Right lung (tissue), 10 donors: ENCODE results near the gene ACOT4. TPM values are rescaled to one million over a fixed set of nuclear protein-coding genes. Genes with fewer than 3 reads are reported as not detected.
"Not testable (repeated sequence)": the region's sequence is repeated elsewhere in the genome, so short reads cannot be mapped to it uniquely, and the experiment has no call there.

Source experiments
- DNase-seq, 2 donors: peaks; one replicate each; pipeline ENCODE4 v3.0.0-alpha.2; 2013
- long read RNA-seq, 8 donors: transcript quantifications; one replicate each; lab custom pipeline, GENCODE V29; 2026
- polyA plus RNA-seq, 5 donors: library from polyadenylated mRNA; unstranded; fragments of 120-200 nt; gene quantifications; one replicate each; pipeline versions ENCODE4 v1.2.1 to v1.2.3, GENCODE V29; 2013; ENCODE audit warnings: inconsistent platforms in 1 of 5, low replicate concordance in 1 of 5; ENCODE audit not compliant: insufficient read length in 5 of 5, insufficient read depth in 1 of 5

Gene ACOT4
- under 1 TPM; 0.60 to 0.93 (median 0.80) TPM for polyA plus RNA-seq
- long read RNA-seq, donor 1, partial matches to known transcripts: 0 of 1 reads
- long read RNA-seq, donor 1, other reads (novel, unspliced or antisense): 0 of 1 reads
- long read RNA-seq, donor 2: 0 reads
- long read RNA-seq, donor 3, partial matches to known transcripts: 0 of 2 reads
- long read RNA-seq, donor 3, other reads (novel, unspliced or antisense): 0 of 2 reads
- long read RNA-seq, donor 4, partial matches to known transcripts: 0 of 1 reads
- long read RNA-seq, donor 4, other reads (novel, unspliced or antisense): 0 of 1 reads
- long read RNA-seq, donor 5: 0 reads
- long read RNA-seq, donor 6: 0 reads
- long read RNA-seq, donor 7: 0 reads
- long read RNA-seq, donor 8: 0 reads

GRCh38 chr14:73591690-73592449, at the start of gene ACOT4:
ACOT4 (plus strand) TSS chr14:73591873; CDS start chr14:73591960, 87 bp downstream.
- DNase-seq: peak; percentile 26 to 45

- not testable (repeated sequence) for DNase-seq
These were observed 48.7 kb upstream of the ACOT4 start for GRCh38 chr14:73542961-73543360.

GRCh38 chr14:73545353-73545752, 46.3 kb upstream of the ACOT4 start:
- DNase-seq: not testable (repeated sequence)

GRCh38 chr14:73549097-73549496, 42.6 kb upstream of the ACOT4 start:
- DNase-seq: not testable (repeated sequence)

- not testable (repeated sequence) for DNase-seq
These were observed 41.7 kb upstream of the ACOT4 start for GRCh38 chr14:73549889-73550524.

- no peak for DNase-seq
These were observed 37.8 kb upstream of the ACOT4 start for GRCh38 chr14:73553845-73554244.

GRCh38 chr14:73557201-73557600, 34.5 kb upstream of the ACOT4 start:
- not testable (repeated sequence) for DNase-seq

- DNase-seq: not testable (repeated sequence)
These were observed 33.4 kb upstream of the ACOT4 start for GRCh38 chr14:73558238-73558637.

- DNase-seq: not testable (repeated sequence)
These were observed 29.4 kb upstream of the ACOT4 start for GRCh38 chr14:73562256-73562655.

GRCh38 chr14:73562696-73563095, 29.0 kb upstream of the ACOT4 start:
- not testable (repeated sequence) for DNase-seq

GRCh38 chr14:73566431-73566830, 25.2 kb upstream of the ACOT4 start:
- DNase-seq: not testable (repeated sequence)

GRCh38 chr14:73566935-73567334, 24.7 kb upstream of the ACOT4 start:
- DNase-seq: not testable (repeated sequence)

- no peak for DNase-seq
These were observed 24.3 kb upstream of the ACOT4 start for GRCh38 chr14:73567358-73567757.

GRCh38 chr14:73567951-73568885, 23.5 kb upstream of the ACOT4 start:
- DNase-seq: peak in 1 of 2 donors; percentile 2

GRCh38 chr14:73568886-73569184, 22.8 kb upstream of the ACOT4 start:
- not testable (repeated sequence) for DNase-seq

- peak; percentile 85 to 88 for DNase-seq
These were observed 22.3 kb upstream of the ACOT4 start, which contains the start of gene ACOT2 for GRCh38 chr14:73569185-73569958. ACOT2 (plus strand) TSS chr14:73569213; CDS start chr14:73569241, 28 bp downstream.

GRCh38 chr14:73570913-73571312, 20.8 kb upstream of the ACOT4 start:
- DNase-seq: not testable (repeated sequence)

GRCh38 chr14:73573034-73573433, 18.6 kb upstream of the ACOT4 start:
- DNase-seq: not testable (repeated sequence)

- not testable (repeated sequence) for DNase-seq
These were observed 17.9 kb upstream of the ACOT4 start for GRCh38 chr14:73573740-73574139.

GRCh38 chr14:73574251-73574650, 17.4 kb upstream of the ACOT4 start:
- not testable (repeated sequence) for DNase-seq
